ENCODE measurements around the gene UBE2F. TPM values are rescaled to one million over a fixed set of nuclear protein-coding genes. Genes with fewer than 3 reads are reported as not detected.
"Not testable (repeated sequence)": the region's sequence is repeated elsewhere in the genome, so short reads cannot be mapped to it uniquely, and the experiment has no call there.

The UBE2F gene
- total RNA-seq, 2 donors from 2014 or later = 45.2 to 73.2 TPM

DNA sequence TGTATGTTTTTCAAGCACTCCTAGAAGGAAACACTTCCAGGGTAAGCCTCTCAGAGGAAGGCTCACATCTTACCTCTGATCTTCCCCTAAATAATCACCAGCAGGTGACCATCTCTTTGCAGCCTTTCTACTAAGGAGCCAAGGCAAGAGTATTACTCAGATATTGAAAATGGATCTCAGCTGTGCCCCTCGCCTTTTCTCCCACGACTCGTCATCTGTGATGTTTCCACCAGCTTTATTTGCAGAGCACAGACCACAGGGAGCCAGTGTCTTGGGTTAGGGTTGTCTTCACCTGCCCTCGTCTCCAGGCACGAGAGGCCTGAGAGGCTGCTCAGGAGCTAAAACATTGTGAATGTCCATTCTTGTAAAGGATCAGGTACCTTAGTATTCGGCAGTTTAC is 77.0 kb downstream of the UBE2F start:
- WGBS = 96% methylated on average over 6 of the region's 6 CpGs
- no peak for DNase-seq (ENCODE audit: low spot score)

DNA sequence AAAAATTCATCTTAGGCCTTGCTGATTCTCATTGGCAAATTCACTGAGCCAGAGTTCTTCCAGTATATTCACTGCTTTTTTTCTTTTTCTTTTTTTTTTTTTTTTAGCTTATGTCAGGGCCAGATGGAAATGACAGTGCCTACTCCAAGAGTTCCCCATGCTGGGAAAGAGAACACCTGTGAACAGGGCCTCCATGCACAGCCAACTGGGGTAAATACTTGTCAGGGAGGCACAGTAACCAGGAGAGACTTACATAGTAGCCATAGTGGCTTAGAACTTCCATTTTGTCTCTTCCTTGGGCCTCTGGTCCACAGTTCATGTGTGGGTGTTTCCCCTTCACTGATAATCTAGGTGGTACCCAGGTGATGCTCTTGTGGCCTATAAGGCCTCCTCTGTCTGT is 78.8 kb downstream of the UBE2F start:
- intact Hi-C loops (cut with DNase I) = no loop called here
- no peak overlapping the region for H3K27ac ChIP-seq
- H3K36me3 ChIP-seq = no peaks in the 10 kb centered on the region
- H3K27me3 ChIP-seq (replicated peaks; ENCODE audit: insufficient read depth) = no peaks in the 10 kb centered on the region
- TF ChIP-seq, protein P1, sequence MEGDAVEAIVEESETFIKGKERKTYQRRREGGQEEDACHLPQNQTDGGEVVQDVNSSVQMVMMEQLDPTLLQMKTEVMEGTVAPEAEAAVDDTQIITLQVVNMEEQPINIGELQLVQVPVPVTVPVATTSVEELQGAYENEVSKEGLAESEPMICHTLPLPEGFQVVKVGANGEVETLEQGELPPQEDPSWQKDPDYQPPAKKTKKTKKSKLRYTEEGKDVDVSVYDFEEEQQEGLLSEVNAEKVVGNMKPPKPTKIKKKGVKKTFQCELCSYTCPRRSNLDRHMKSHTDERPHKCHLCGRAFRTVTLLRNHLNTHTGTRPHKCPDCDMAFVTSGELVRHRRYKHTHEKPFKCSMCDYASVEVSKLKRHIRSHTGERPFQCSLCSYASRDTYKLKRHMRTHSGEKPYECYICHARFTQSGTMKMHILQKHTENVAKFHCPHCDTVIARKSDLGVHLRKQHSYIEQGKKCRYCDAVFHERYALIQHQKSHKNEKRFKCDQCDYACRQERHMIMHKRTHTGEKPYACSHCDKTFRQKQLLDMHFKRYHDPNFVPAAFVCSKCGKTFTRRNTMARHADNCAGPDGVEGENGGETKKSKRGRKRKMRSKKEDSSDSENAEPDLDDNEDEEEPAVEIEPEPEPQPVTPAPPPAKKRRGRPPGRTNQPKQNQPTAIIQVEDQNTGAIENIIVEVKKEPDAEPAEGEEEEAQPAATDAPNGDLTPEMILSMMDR (IDR thresholded peaks at IDR 0.05) = no peak
- TF ChIP-seq POLR2AphosphoS5 (IDR thresholded peaks at IDR 0.05) (no peak), POLR2A (IDR thresholded peaks at IDR 0.05) (no peak)
- H3K9me3 ChIP-seq = no peaks in the 10 kb centered on the region
- no peaks in the 10 kb centered on the region for H3K4me1 ChIP-seq (replicated peaks)
- no peak overlapping the region for H3K4me3 ChIP-seq
- DNase-seq (ENCODE audit: low spot score) = no peak

More for the DNA sequence above, 77.0 kb downstream of the UBE2F start:
- Histone ChIP-seq H3K27ac (no peak overlapping the region), H3K9me3 (no peaks in the 10 kb centered on the region), H3K4me3 (no peak overlapping the region), H3K36me3 (no peaks in the 10 kb centered on the region), H3K4me1 (replicated peaks) (no peaks in the 10 kb centered on the region), H3K27me3 (replicated peaks; ENCODE audit: insufficient read depth) (no peaks in the 10 kb centered on the region)
- TF ChIP-seq, protein P1 (IDR thresholded peaks at IDR 0.05) = no peak
- TF ChIP-seq POLR2A (IDR thresholded peaks at IDR 0.05) (no peak), POLR2AphosphoS5 (IDR thresholded peaks at IDR 0.05) (no peak)
- intact Hi-C loops (cut with DNase I) = no loop called here

DNA sequence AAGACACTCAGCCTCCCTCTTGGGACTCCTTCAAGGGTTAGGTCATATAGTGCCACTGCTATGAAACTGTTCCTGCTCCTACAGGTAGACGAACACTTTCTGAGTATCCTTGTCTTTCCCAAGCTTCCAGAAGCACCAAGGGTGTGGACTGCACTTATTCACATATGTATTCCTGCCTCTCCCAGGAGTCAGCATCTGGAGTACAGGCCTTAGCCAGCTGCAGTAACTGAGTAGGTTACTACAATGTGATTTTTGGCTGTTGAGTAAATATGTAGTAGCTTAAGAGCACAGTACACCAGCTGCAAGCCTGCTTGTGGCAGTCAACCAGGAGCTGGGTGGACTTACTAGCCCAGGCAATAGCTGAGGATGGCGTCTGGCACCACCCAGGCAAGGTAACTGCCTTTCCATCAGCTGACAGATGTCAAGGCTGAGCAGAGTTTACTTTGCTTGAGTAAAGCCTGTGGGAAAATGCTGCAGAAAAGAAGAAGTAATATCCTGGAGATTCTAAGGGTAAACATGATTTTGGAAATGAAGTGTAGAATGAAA is 80.0 kb downstream of the UBE2F start:
- Histone ChIP-seq H3K9me3 (no peaks in the 10 kb centered on the region), H3K4me3 (no peak overlapping the region), H3K27me3 (replicated peaks; ENCODE audit: insufficient read depth) (no peaks in the 10 kb centered on the region), H3K36me3 (no peaks in the 10 kb centered on the region), H3K4me1 (replicated peaks) (no peaks in the 10 kb centered on the region), H3K27ac (no peak overlapping the region)
- intact Hi-C loops (cut with DNase I) = no loop called here
- no peak for DNase-seq (ENCODE audit: low spot score)
- TF ChIP-seq, protein P1 (IDR thresholded peaks at IDR 0.05) = no peak
- no peak for TF ChIP-seq POLR2AphosphoS5 (IDR thresholded peaks at IDR 0.05)
- no peak for TF ChIP-seq POLR2A (IDR thresholded peaks at IDR 0.05)
- 90% methylated on average over 2 of the region's 2 CpGs for WGBS

DNA sequence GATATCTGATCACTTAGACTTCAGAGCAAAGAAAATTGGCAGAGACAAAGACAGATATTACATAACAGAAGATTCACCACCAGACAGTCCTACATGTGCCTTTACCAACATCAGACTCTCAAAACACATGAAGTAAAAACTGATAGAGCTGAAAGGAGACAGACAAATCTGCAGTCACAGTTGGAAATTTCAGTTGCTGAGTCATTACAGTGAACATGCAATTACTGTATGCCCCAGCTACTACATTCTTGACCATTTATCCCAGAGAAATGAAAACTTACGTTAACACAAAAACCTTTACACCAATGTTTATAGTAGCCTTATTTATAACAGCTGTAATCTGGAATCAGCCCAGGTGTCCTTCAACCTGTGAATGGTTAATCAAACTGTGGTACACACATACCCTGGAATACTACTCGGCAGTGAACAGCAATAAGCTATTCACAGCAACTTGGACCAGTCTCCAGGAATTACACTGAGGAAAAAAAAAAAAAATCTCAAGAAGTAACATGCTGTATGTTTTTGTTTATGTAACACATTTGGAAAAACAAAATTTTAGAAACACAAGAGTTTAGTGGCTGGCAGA is 86.5 kb downstream of the UBE2F start:
- DNase-seq (ENCODE audit: low spot score) = no peak
- 78% methylated on average over 2 of the region's 2 CpGs for WGBS
- H3K27ac ChIP-seq = no peak overlapping the region
- no peaks in the 10 kb centered on the region for H3K4me1 ChIP-seq (replicated peaks)
- H3K27me3 ChIP-seq (replicated peaks; ENCODE audit: insufficient read depth) = no peaks in the 10 kb centered on the region
- no peaks in the 10 kb centered on the region for H3K36me3 ChIP-seq
- H3K4me3 ChIP-seq = no peak overlapping the region
- H3K9me3 ChIP-seq = no peaks in the 10 kb centered on the region
- TF ChIP-seq POLR2A (IDR thresholded peaks at IDR 0.05) (no peak), POLR2AphosphoS5 (IDR thresholded peaks at IDR 0.05) (no peak)
- TF ChIP-seq, protein P1 (IDR thresholded peaks at IDR 0.05) = no peak
- intact Hi-C loops (cut with DNase I) = no loop called here

GRCh38 chr2:238055841-238056240 is 89.0 kb downstream of the UBE2F start:
- H3K36me3 ChIP-seq = no peaks in the 10 kb centered on the region
- no peak for DNase-seq (ENCODE audit: low spot score)
- no peaks in the 10 kb centered on the region for H3K9me3 ChIP-seq
- WGBS = 80% methylated on average over 3 of the region's 3 CpGs
- no peak overlapping the region for H3K4me3 ChIP-seq
- TF ChIP-seq POLR2A (IDR thresholded peaks at IDR 0.05) (no peak), POLR2AphosphoS5 (IDR thresholded peaks at IDR 0.05) (no peak)
- TF ChIP-seq, protein P1 (IDR thresholded peaks at IDR 0.05) = no peak
- no peaks in the 10 kb centered on the region for H3K4me1 ChIP-seq (replicated peaks)
- no peaks in the 10 kb centered on the region for H3K27me3 ChIP-seq (replicated peaks; ENCODE audit: insufficient read depth)
- intact Hi-C loops (cut with DNase I) = no loop called here
- H3K27ac ChIP-seq = no peak overlapping the region

DNA sequence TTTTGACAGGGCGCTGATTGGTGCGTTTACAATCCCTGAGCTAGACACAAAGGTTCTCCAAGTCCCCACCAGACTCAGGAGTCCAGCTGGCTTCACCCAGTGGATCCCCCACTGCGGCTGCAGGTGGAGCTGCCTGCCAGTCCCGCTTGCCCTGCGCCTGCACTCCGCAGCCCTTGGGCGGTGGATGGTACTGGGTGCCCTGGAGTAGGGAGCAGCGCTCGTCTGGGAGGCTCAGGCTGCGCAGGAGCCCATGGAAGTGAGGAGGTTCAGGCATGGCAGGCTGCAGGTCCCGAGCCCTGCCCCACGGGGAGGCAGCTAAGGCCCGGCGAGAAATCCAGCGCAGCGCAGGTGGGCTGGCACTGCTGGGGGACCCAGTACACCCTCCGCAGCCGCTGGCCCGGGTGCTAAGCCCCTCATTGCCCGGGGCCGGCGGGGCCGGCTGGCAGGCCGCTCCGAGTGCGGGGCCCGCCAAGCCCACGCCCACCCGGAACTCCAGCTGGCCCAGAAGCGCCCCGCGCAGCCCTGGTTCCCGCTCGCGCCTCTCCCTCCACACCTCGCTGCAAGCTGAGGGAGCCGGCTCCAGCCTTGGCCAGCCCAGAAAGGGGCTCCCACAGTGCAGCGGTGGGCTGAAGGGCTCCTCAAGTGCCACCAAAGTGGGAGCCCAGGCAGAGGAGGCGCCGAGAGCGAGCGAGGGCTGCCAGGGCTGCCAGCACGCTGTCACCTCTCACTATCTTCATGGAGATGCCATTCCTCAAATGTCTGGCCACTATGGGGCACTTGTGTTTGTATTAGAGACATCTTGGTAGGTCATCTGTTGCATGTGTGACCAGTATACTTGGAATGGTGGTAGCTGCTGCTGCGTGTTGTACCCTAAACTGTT is 91.1 kb downstream of the UBE2F start:
- H3K9me3 ChIP-seq; intact Hi-C loops (cut with DNase I): not testable (repeated sequence)
- 90% methylated on average over 32 of the region's 44 CpGs for WGBS

More for the DNA sequence above, 91.1 kb downstream of the UBE2F start:
- not testable (repeated sequence) for H3K4me1 ChIP-seq (replicated peaks); H3K36me3 ChIP-seq; H3K27me3 ChIP-seq (replicated peaks; ENCODE audit: insufficient read depth); H3K27ac ChIP-seq; H3K4me3 ChIP-seq; DNase-seq (ENCODE audit: low spot score)
